H9 (cell line): ENCODE measurements around the gene PTCRA. TPM values are rescaled to one million over a fixed set of nuclear protein-coding genes. Genes with fewer than 3 reads are reported as not detected.

Experiments
- DNase-seq: peaks from one replicate; pipeline ENCODE4 v3.0.0-alpha.2; 2017
- H2AFZ ChIP-seq: one replicate; pipeline ENCODE4 v1.6.1; 2013; ENCODE audit warnings: mild to moderate bottlenecking, low read length, control low read depth, moderate library complexity
- H2AK5ac ChIP-seq: 2 replicates; pipeline ENCODE4 v1.6.1; 2013; ENCODE audit warnings: low read length, control low read depth, mixed read lengths; ENCODE audit not compliant: insufficient read length
- H2BK120ac ChIP-seq: one replicate; pipeline ENCODE4 v1.6.1; 2013; ENCODE audit warnings: low read depth, mild to moderate bottlenecking, low read length, control low read depth, inconsistent platforms; ENCODE audit not compliant: poor library complexity, severe bottlenecking
- H2BK12ac ChIP-seq: 2 replicates; pipeline ENCODE4 v1.6.1; 2013; ENCODE audit warnings: low read length, control low read depth, mixed read lengths, low read depth; ENCODE audit not compliant: insufficient read length
- H2BK15ac ChIP-seq: 2 replicates; pipeline ENCODE4 v1.6.1; 2013; ENCODE audit warnings: low read depth, low read length, control low read depth
- H2BK20ac ChIP-seq: one replicate; pipeline ENCODE4 v1.6.1; 2013; ENCODE audit warnings: low read depth, mild to moderate bottlenecking, low read length, control low read depth, inconsistent platforms; ENCODE audit not compliant: poor library complexity, severe bottlenecking
- H2BK5ac ChIP-seq: 2 replicates; pipeline ENCODE4 v1.6.1; 2013; ENCODE audit warnings: low read length, control low read depth, mixed read lengths; ENCODE audit not compliant: insufficient read length
- H3K14ac ChIP-seq: 2 replicates; pipeline ENCODE4 v1.6.1; 2013; ENCODE audit warnings: low read length, control low read depth; ENCODE audit not compliant: insufficient read depth
- H3K18ac ChIP-seq: 2 replicates; pipeline ENCODE4 v1.6.1; 2013; ENCODE audit warnings: low read depth, mild to moderate bottlenecking, mixed read lengths, low read length, control low read depth; ENCODE audit not compliant: insufficient read length
- H3K23ac ChIP-seq: 2 replicates; pipeline ENCODE4 v1.6.1; 2013; ENCODE audit warnings: low read length, control low read depth, mixed read lengths, low read depth; ENCODE audit not compliant: insufficient read length
- H3K23me2 ChIP-seq: 2 replicates; pipeline ENCODE4 v1.6.1; 2013; ENCODE audit warnings: low read depth, mild to moderate bottlenecking, mixed read lengths, low read length, control low read depth; ENCODE audit not compliant: insufficient read length, poor library complexity, severe bottlenecking
- H3K27ac ChIP-seq: 2 replicates; pipeline ENCODE4 v1.5.1; 2013; ENCODE audit warnings: low read length, control low read depth, mixed read lengths, low read depth; ENCODE audit not compliant: insufficient read length
- H3K27me3 ChIP-seq: 2 replicates; pipeline ENCODE4 v1.6.1; 2013; ENCODE audit warnings: low read length, control low read depth, inconsistent platforms; ENCODE audit not compliant: insufficient read depth
- H3K4ac ChIP-seq: 2 replicates; pipeline ENCODE4 v1.6.1; 2013; ENCODE audit warnings: low read depth, mild to moderate bottlenecking, control low read depth, inconsistent platforms, low read length, moderate library complexity
- H3K4me1 ChIP-seq: 2 replicates; pipeline ENCODE4 v1.6.1; 2013; ENCODE audit warnings: low read length, control low read depth, inconsistent platforms; ENCODE audit not compliant: insufficient read depth
- H3K4me2 ChIP-seq: 2 replicates; pipeline ENCODE4 v1.6.1; 2013; ENCODE audit warnings: low read length, control low read depth, mixed read lengths; ENCODE audit not compliant: insufficient read length, insufficient read depth
- H3K56ac ChIP-seq: 2 replicates; pipeline ENCODE4 v1.6.1; 2013; ENCODE audit warnings: low read depth, mild to moderate bottlenecking, mixed read lengths, low read length, control low read depth; ENCODE audit not compliant: insufficient read length
- H3K79me1 ChIP-seq: 2 replicates; pipeline ENCODE4 v1.6.1; 2013; ENCODE audit warnings: low read depth, mild to moderate bottlenecking, moderate library complexity, low read length, control low read depth, inconsistent platforms; ENCODE audit not compliant: insufficient read depth, poor library complexity, severe bottlenecking
- H3K79me2 ChIP-seq: 2 replicates; pipeline ENCODE4 v1.6.1; 2013; ENCODE audit warnings: low read length, control low read depth, inconsistent platforms; ENCODE audit not compliant: insufficient read depth
- H3K9ac ChIP-seq: 2 replicates; pipeline ENCODE4 v1.6.1; 2013; ENCODE audit warnings: low read length, control low read depth, mixed read lengths; ENCODE audit not compliant: insufficient read length; ENCODE audit errors: extremely low read depth
- H3K9me3 ChIP-seq: one replicate; pipeline ENCODE4 v1.6.1; 2013; ENCODE audit warnings: low read depth, low read length, inconsistent platforms; ENCODE audit not compliant: control insufficient read depth
- H3T11ph ChIP-seq: one replicate; pipeline ENCODE4 v1.6.1; 2013; ENCODE audit warnings: mild to moderate bottlenecking, low read length, control low read depth, inconsistent platforms
- H4K20me1 ChIP-seq: one replicate; pipeline ENCODE4 v1.6.1; 2013; ENCODE audit not compliant: control insufficient read depth, insufficient read length, insufficient read depth
- H4K5ac ChIP-seq: 2 replicates; pipeline ENCODE4 v1.6.1; 2013; ENCODE audit warnings: low read depth, mild to moderate bottlenecking, mixed read lengths, low read length, control low read depth; ENCODE audit not compliant: insufficient read length
- H4K8ac ChIP-seq: replicated peaks from 2 replicates; pipeline ENCODE4 v1.6.1; 2013; ENCODE audit warnings: low read length, control low read depth, mixed read lengths, low read depth; ENCODE audit not compliant: insufficient read length
- H4K91ac ChIP-seq: 2 replicates; pipeline ENCODE4 v1.6.1; 2013; ENCODE audit warnings: low read depth, mild to moderate bottlenecking, moderate library complexity, mixed read lengths, low read length, control low read depth; ENCODE audit not compliant: insufficient read length
- H3K27ac Mint-ChIP-seq, 3 experiments: 2 replicates in 2 of 3; 3 replicates in 1 of 3; pipeline ENCODE4 v1.8.0; 2020 to 2021; ENCODE audit warnings: mixed read lengths in 3 of 3, mild to moderate bottlenecking in 1 of 3, moderate library complexity in 1 of 3
- H3K27me3 Mint-ChIP-seq: 2 replicates; pipeline ENCODE4 v1.8.0; 2021; ENCODE audit warnings: low read depth, mild to moderate bottlenecking, moderate library complexity, mixed read lengths
- H3K36me3 Mint-ChIP-seq, 3 experiments: 2 replicates in 2 of 3; 3 replicates in 1 of 3; pipeline ENCODE4 v1.8.0; 2020 to 2021; ENCODE audit warnings: low read depth in 3 of 3, mixed read lengths in 3 of 3; ENCODE audit not compliant: insufficient read depth in 1 of 3
- H3K4me1 Mint-ChIP-seq, 2 experiments: 2 replicates each; pipeline ENCODE4 v1.8.0; 2020; ENCODE audit warnings: mixed read lengths in 2 of 2
- H3K4me3 Mint-ChIP-seq, 2 experiments: 2 replicates in 1 of 2; 3 replicates in 1 of 2; pipeline ENCODE4 v1.8.0; 2020 to 2021; ENCODE audit warnings: mild to moderate bottlenecking in 2 of 2, mixed read lengths in 2 of 2, moderate library complexity in 1 of 2
- H3K9me3 Mint-ChIP-seq, 2 experiments: 2 replicates in 1 of 2; 3 replicates in 1 of 2; pipeline ENCODE4 v1.8.0; 2020; ENCODE audit warnings: mild to moderate bottlenecking in 2 of 2, mixed read lengths in 2 of 2, moderate library complexity in 1 of 2
- WGBS: extraction: QIAGEN DNeasy Blood & Tissue Kit; methylation state at CpG from one replicate; pipeline ENCODE4 v1.1.7; 2013; ENCODE audit warnings: missing lambda C conversion rate, low lambda C conversion rate, mixed read lengths; ENCODE audit not compliant: insufficient read length; ENCODE audit errors: extremely low coverage; 5-methylcytosine and 5-hydroxymethylcytosine counted together
- total RNA-seq: library from RNA; stranded (reverse); gene quantifications from 2 replicates; pipeline ENCODE4 v1.2.1, GENCODE V29; 2021
- TF ChIP-seq, protein P1 (sequence below): fragments of 200-600 bp; sonication (generic); conservative IDR thresholded peaks from 3 replicates; pipeline ENCODE4 v1.8.0; 2021; ENCODE audit warnings: antibody characterized with exemption, mild to moderate bottlenecking

PTCRA gene
- total RNA-seq, 1 experiment from 2014 or later: not detected

DNA sequence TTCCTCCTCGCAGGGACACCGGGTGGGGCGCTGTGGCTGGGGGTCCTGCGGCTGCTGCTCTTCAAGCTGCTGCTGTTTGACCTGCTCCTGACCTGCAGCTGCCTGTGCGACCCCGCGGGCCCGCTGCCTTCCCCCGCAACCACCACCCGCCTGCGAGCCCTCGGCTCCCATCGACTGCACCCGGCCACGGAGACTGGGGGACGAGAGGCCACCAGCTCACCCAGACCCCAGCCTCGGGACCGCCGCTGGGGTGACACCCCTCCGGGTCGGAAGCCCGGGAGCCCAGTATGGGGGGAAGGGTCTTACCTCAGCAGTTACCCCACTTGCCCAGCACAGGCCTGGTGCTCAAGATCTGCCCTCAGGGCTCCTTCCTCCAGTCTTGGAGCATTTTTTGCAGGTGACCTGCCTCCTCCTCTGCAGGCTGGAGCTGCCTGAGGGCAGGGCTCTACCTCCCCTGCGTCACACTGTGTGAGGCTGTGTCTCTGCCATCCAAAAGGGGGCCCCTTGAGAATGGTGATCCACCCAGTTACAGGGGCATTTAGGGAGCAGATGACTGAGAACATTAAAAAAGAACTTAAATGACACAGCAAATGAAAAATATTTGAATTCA is 9.5 kb downstream of the PTCRA start:
- H2BK15ac ChIP-seq: no peak overlapping the region
- H2BK12ac ChIP-seq: no peak overlapping the region
- Mint-ChIP-seq H3K27me3 (no peaks in the 10 kb centered on the region; the same call in 1 of the 2 replicates), H3K27ac (no peak overlapping the region; a peak in 2 of 7 replicates), H3K9me3 (no peaks in the 10 kb centered on the region), H3K4me1 (peaks cover 9 to 12% of the 10 kb centered on the region in 2 experiments), H3K4me3 (no peak overlapping the region; a peak in 1 of 5 replicates), H3K36me3 (peaks cover 0 to 4% (median 2%) of the 10 kb centered on the region in 3 experiments; a peak in 3 of 7 replicates)
- no peaks in the 10 kb centered on the region for H3K79me2 ChIP-seq
- no peak overlapping the region for H4K5ac ChIP-seq
- H3K23me2 ChIP-seq: peaks cover 14% of the 10 kb centered on the region
- no CpG with 5 or more reads among the region's 23 CpGs for WGBS
- no peaks in the 10 kb centered on the region for H3K9me3 ChIP-seq
- H2BK120ac ChIP-seq: no peak overlapping the region
- no peak overlapping the region for H3K9ac ChIP-seq
- H3K79me1 ChIP-seq: no peaks in the 10 kb centered on the region
- no peak overlapping the region; the same call in 1 of the 2 replicates for H3K14ac ChIP-seq
- no peak overlapping the region for H2BK20ac ChIP-seq
- no peak overlapping the region for H4K8ac ChIP-seq
- H3K4me1 ChIP-seq: no peaks in the 10 kb centered on the region
- H4K91ac ChIP-seq: no peak overlapping the region
- no peak overlapping the region for H3K18ac ChIP-seq
- no peak overlapping the region for H3K23ac ChIP-seq
- no peak overlapping the region for H3K4ac ChIP-seq
- H3K27ac ChIP-seq: no peak overlapping the region
- TF ChIP-seq, protein P1, sequence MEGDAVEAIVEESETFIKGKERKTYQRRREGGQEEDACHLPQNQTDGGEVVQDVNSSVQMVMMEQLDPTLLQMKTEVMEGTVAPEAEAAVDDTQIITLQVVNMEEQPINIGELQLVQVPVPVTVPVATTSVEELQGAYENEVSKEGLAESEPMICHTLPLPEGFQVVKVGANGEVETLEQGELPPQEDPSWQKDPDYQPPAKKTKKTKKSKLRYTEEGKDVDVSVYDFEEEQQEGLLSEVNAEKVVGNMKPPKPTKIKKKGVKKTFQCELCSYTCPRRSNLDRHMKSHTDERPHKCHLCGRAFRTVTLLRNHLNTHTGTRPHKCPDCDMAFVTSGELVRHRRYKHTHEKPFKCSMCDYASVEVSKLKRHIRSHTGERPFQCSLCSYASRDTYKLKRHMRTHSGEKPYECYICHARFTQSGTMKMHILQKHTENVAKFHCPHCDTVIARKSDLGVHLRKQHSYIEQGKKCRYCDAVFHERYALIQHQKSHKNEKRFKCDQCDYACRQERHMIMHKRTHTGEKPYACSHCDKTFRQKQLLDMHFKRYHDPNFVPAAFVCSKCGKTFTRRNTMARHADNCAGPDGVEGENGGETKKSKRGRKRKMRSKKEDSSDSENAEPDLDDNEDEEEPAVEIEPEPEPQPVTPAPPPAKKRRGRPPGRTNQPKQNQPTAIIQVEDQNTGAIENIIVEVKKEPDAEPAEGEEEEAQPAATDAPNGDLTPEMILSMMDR: no peak
- peak; percentile 73 for DNase-seq
- H3K27me3 ChIP-seq: no peaks in the 10 kb centered on the region
- no peak overlapping the region for H3K4me2 ChIP-seq
- no peak overlapping the region for H3K56ac ChIP-seq
- no peak overlapping the region for H2AK5ac ChIP-seq
- H2AFZ ChIP-seq: no peak overlapping the region
- H4K20me1 ChIP-seq: no peaks in the 10 kb centered on the region
- no peak overlapping the region for H3T11ph ChIP-seq
- H2BK5ac ChIP-seq: no peak overlapping the region
